WTC11 (cell line): ENCODE measurements around the gene CTIF.

Experiments used
- CREM ChIP-seq: sonication (generic); formaldehyde crosslinking; IDR thresholded peaks from 2 replicates; pipeline ENCODE4 v1.8.1; 2022; ENCODE audit warnings: mild to moderate bottlenecking, missing genetic modification reagents, moderate library complexity
- ESRRA ChIP-seq: sonication (generic); formaldehyde crosslinking; IDR thresholded peaks from 2 replicates; pipeline ENCODE4 v1.8.1; 2022; ENCODE audit warnings: mild to moderate bottlenecking, missing genetic modification reagents, borderline replicate concordance
- GABPB1 ChIP-seq: sonication (generic); formaldehyde crosslinking; IDR thresholded peaks from 2 replicates; pipeline ENCODE4 v1.8.1; 2023; ENCODE audit warnings: mild to moderate bottlenecking, missing genetic modification reagents
- JUN ChIP-seq: sonication (generic); formaldehyde crosslinking; IDR thresholded peaks from 2 replicates; pipeline ENCODE4 v1.8.0; 2023; ENCODE audit warnings: mild to moderate bottlenecking, missing genetic modification reagents
- TP53 ChIP-seq: sonication (generic); formaldehyde crosslinking; IDR thresholded peaks from 2 replicates; pipeline ENCODE4 v1.8.1; 2023; ENCODE audit warnings: mild to moderate bottlenecking, missing genetic modification reagents
- ZBTB21 ChIP-seq: sonication (generic); formaldehyde crosslinking; IDR thresholded peaks from 2 replicates; pipeline ENCODE4 v1.8.1; 2023; ENCODE audit warnings: mild to moderate bottlenecking, missing genetic modification reagents, borderline replicate concordance
- ZNF317 ChIP-seq: sonication (generic); formaldehyde crosslinking; IDR thresholded peaks from 2 replicates; pipeline ENCODE4 v1.8.1; 2023; ENCODE audit warnings: low read depth, mild to moderate bottlenecking, moderate library complexity, missing genetic modification reagents, borderline replicate concordance
- ZNF416 ChIP-seq: fragments of 250-450 bp; sonication (Bioruptor Pico); IDR thresholded peaks from 2 replicates; pipeline ENCODE4 v1.9.0; 2021; ENCODE audit warnings: mild to moderate bottlenecking, inconsistent platforms
- TF ChIP-seq, protein P1 (sequence below): sonication (generic); formaldehyde crosslinking; IDR thresholded peaks from 2 replicates; pipeline ENCODE4 v1.8.1; 2023; ENCODE audit warnings: mild to moderate bottlenecking, missing genetic modification reagents, moderate library complexity
- TF ChIP-seq, protein P2 (sequence below): fragments of 200-600 bp; IDR thresholded peaks from 2 replicates; pipeline ENCODE4 v1.8.0; 2022; ENCODE audit warnings: antibody characterized with exemption
- TF ChIP-seq, protein P3 (sequence below): sonication (generic); formaldehyde crosslinking; IDR thresholded peaks from 2 replicates; pipeline ENCODE4 v1.8.1; 2023; ENCODE audit warnings: mild to moderate bottlenecking, missing genetic modification reagents, moderate library complexity
- TF ChIP-seq, protein P4 (sequence below): sonication (generic); formaldehyde crosslinking; IDR thresholded peaks from 2 replicates; pipeline ENCODE4 v1.8.1; 2022; ENCODE audit warnings: low read depth, missing genetic modification reagents, borderline replicate concordance
- TF ChIP-seq, protein P5 (sequence below): fragments of 250-450 bp; sonication (Bioruptor Pico); IDR thresholded peaks from 2 replicates; pipeline ENCODE4 v1.8.0; 2021; ENCODE audit warnings: mild to moderate bottlenecking

DNA sequence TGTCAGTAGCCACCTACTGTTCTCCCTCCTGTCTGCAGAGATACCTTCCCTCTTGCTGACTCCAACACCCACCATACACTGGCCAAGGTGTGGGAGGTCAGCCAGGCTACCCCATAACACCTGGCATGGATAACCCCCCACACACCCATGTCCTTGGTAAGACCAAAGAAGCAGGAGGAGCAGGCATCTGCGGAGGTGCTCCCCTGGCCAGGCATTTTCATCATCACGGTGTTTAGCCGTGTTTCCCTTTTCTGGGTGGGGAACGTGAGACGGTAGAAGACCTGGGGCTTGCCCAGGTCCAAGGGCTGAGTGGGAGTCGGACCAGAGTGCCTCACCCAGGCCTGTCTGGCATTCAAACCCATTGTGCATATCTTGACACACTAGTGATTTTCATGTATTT lies 261.6 kb downstream of the CTIF start:
- TF ChIP-seq ZNF416 (no peak), ESRRA (CRISPR knock-in tag) (no peak), ZNF317 (CRISPR knock-in tag) (no peak), JUN (CRISPR knock-in tag) (no peak), GABPB1 (no peak), TP53 (CRISPR knock-in tag) (no peak), ZBTB21 (no peak), CREM (CRISPR knock-in tag) (no peak)
- TF ChIP-seq, protein P1, sequence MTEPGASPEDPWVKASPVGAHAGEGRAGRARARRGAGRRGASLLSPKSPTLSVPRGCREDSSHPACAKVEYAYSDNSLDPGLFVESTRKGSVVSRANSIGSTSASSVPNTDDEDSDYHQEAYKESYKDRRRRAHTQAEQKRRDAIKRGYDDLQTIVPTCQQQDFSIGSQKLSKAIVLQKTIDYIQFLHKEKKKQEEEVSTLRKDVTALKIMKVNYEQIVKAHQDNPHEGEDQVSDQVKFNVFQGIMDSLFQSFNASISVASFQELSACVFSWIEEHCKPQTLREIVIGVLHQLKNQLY (CRISPR knock-in tag): no peak
- TF ChIP-seq, protein P2, sequence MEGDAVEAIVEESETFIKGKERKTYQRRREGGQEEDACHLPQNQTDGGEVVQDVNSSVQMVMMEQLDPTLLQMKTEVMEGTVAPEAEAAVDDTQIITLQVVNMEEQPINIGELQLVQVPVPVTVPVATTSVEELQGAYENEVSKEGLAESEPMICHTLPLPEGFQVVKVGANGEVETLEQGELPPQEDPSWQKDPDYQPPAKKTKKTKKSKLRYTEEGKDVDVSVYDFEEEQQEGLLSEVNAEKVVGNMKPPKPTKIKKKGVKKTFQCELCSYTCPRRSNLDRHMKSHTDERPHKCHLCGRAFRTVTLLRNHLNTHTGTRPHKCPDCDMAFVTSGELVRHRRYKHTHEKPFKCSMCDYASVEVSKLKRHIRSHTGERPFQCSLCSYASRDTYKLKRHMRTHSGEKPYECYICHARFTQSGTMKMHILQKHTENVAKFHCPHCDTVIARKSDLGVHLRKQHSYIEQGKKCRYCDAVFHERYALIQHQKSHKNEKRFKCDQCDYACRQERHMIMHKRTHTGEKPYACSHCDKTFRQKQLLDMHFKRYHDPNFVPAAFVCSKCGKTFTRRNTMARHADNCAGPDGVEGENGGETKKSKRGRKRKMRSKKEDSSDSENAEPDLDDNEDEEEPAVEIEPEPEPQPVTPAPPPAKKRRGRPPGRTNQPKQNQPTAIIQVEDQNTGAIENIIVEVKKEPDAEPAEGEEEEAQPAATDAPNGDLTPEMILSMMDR: no peak
- TF ChIP-seq, protein P3, sequence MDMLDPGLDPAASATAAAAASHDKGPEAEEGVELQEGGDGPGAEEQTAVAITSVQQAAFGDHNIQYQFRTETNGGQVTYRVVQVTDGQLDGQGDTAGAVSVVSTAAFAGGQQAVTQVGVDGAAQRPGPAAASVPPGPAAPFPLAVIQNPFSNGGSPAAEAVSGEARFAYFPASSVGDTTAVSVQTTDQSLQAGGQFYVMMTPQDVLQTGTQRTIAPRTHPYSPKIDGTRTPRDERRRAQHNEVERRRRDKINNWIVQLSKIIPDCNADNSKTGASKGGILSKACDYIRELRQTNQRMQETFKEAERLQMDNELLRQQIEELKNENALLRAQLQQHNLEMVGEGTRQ: no peak
- TF ChIP-seq, protein P4, sequence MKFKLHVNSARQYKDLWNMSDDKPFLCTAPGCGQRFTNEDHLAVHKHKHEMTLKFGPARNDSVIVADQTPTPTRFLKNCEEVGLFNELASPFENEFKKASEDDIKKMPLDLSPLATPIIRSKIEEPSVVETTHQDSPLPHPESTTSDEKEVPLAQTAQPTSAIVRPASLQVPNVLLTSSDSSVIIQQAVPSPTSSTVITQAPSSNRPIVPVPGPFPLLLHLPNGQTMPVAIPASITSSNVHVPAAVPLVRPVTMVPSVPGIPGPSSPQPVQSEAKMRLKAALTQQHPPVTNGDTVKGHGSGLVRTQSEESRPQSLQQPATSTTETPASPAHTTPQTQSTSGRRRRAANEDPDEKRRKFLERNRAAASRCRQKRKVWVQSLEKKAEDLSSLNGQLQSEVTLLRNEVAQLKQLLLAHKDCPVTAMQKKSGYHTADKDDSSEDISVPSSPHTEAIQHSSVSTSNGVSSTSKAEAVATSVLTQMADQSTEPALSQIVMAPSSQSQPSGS (CRISPR knock-in tag): no peak
- TF ChIP-seq, protein P5, sequence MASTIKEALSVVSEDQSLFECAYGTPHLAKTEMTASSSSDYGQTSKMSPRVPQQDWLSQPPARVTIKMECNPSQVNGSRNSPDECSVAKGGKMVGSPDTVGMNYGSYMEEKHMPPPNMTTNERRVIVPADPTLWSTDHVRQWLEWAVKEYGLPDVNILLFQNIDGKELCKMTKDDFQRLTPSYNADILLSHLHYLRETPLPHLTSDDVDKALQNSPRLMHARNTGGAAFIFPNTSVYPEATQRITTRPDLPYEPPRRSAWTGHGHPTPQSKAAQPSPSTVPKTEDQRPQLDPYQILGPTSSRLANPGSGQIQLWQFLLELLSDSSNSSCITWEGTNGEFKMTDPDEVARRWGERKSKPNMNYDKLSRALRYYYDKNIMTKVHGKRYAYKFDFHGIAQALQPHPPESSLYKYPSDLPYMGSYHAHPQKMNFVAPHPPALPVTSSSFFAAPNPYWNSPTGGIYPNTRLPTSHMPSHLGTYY (CRISPR knock-in tag): no peak
